Measurements from ENCODE around the gene KRT10. TPM values are rescaled to one million over a fixed set of nuclear protein-coding genes. Genes with fewer than 3 reads are reported as not detected.

The KRT10 gene
- total RNA-seq, 1 experiment from 2014 or later = 62.3 TPM

Other genes starting within 250 kb of the KRT10 start
- 136 TPM for gene SMARCE1, start 174.8 kb downstream of the KRT10 start, total RNA-seq (2021; ENCODE audit: unreplicated experiment)
- gene KRT222, start 157.4 kb downstream of the KRT10 start, total RNA-seq (2021; ENCODE audit: unreplicated experiment) = 5.0 TPM
- gene KRT24, start 118.9 kb downstream of the KRT10 start, total RNA-seq (2021; ENCODE audit: unreplicated experiment) = not detected
- not detected for gene KRT25, start 67.3 kb downstream of the KRT10 start, total RNA-seq (2021; ENCODE audit: unreplicated experiment)
- not detected for gene KRT26, start 50.4 kb downstream of the KRT10 start, total RNA-seq (2021; ENCODE audit: unreplicated experiment)
- gene KRT27, start 40.1 kb downstream of the KRT10 start, total RNA-seq (2021; ENCODE audit: unreplicated experiment) = not detected
- gene KRT28, start 22.7 kb downstream of the KRT10 start, total RNA-seq (2021; ENCODE audit: unreplicated experiment) = not detected
- gene KRT12, start 44.6 kb upstream of the KRT10 start, total RNA-seq (2021; ENCODE audit: unreplicated experiment) = not detected
- 1.5 TPM for gene KRT20, start 62.6 kb upstream of the KRT10 start, total RNA-seq (2021; ENCODE audit: unreplicated experiment)
- gene KRT23, start 115.0 kb upstream of the KRT10 start, total RNA-seq (2021; ENCODE audit: unreplicated experiment) = 19.0 TPM
- gene KRT39, start 144.3 kb upstream of the KRT10 start, total RNA-seq (2021; ENCODE audit: unreplicated experiment) = not detected
- gene KRT40, start 161.7 kb upstream of the KRT10 start, total RNA-seq (2021; ENCODE audit: unreplicated experiment) = not detected
- gene KRTAP3-3, start 171.6 kb upstream of the KRT10 start, total RNA-seq (2021; ENCODE audit: unreplicated experiment) = not detected
- gene KRTAP3-2, start 177.3 kb upstream of the KRT10 start, total RNA-seq (2021; ENCODE audit: unreplicated experiment) = not detected
- gene KRTAP3-1, start 186.5 kb upstream of the KRT10 start, total RNA-seq (2021; ENCODE audit: unreplicated experiment) = not detected
- not detected for gene KRTAP1-5, start 204.6 kb upstream of the KRT10 start, total RNA-seq (2021; ENCODE audit: unreplicated experiment)
- gene KRTAP1-4, start 207.6 kb upstream of the KRT10 start, total RNA-seq (2021; ENCODE audit: unreplicated experiment) = not detected
- gene KRTAP1-3, start 212.3 kb upstream of the KRT10 start, total RNA-seq (2021; ENCODE audit: unreplicated experiment) = not detected
- not detected for gene KRTAP1-1, start 218.8 kb upstream of the KRT10 start, total RNA-seq (2021; ENCODE audit: unreplicated experiment)
- not detected for gene KRTAP2-1, start 224.7 kb upstream of the KRT10 start, total RNA-seq (2021; ENCODE audit: unreplicated experiment)
- gene KRTAP2-2, start 232.6 kb upstream of the KRT10 start, total RNA-seq (2021; ENCODE audit: unreplicated experiment) = 1.2 TPM
- gene KRTAP2-3, start 237.5 kb upstream of the KRT10 start, total RNA-seq (2021; ENCODE audit: unreplicated experiment) = 6.3 TPM
- 0.76 TPM for gene KRTAP2-4, start 243.3 kb upstream of the KRT10 start, total RNA-seq (2021; ENCODE audit: unreplicated experiment)